Gastroesophageal sphincter (tissue), 2 donors: ENCODE data around the gene ESR2.

Source experiments
- POLR2A ChIP-seq, 2 donors: fragments of 450-650 bp; IDR thresholded peaks; one replicate each; pipeline ENCODE4 v1.6.1; 2017; ENCODE audit warnings: antibody characterized with exemption in 2 of 2, mild to moderate bottlenecking in 2 of 2, moderate library complexity in 1 of 2
- POLR2AphosphoS5 ChIP-seq: sonication (generic); formaldehyde crosslinking; IDR thresholded peaks from one replicate; pipeline ENCODE4 v1.6.1; 2017; ENCODE audit warnings: antibody characterized with exemption

DNA sequence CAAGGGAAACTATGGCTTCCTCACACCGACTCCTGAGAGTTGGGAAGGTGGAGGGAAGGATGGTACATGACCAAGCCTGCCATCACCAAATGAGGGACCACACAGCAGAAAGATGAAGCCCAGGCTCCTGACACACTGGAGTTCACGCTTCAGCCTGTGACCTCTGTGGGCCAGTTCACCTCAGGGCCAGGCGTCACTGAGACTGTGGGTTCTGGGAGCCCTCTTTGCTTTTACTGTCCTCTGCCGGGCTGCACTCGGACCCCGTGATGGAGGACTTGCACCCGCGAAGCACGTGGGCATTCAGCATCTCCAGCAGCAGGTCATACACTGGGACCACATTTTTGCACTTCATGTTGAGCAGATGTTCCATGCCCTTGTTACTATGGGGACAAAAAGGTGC, 61.2 kb downstream of the ESR2 start:
- TF ChIP-seq POLR2AphosphoS5, result no peak
- no peak for TF ChIP-seq POLR2A (IDR thresholded peaks at IDR 0.05)
